B cell (primary cell): Measurements from ENCODE around the gene HMGB2.

Source experiments
- EZH2 ChIP-seq: IDR thresholded peaks from 2 replicates; pipeline ENCODE4 v1.6.1; 2012; ENCODE audit warnings: borderline replicate concordance, low read depth, mild to moderate bottlenecking, moderate library complexity, low read length; ENCODE audit not compliant: insufficient read depth, poor library complexity, severe bottlenecking
- TF ChIP-seq, protein P1 (sequence below): fragments of 200-600 bp; IDR thresholded peaks from one replicate; pipeline ENCODE4 v1.8.0; 2022; ENCODE audit warnings: antibody characterized with exemption, mild to moderate bottlenecking

DNA sequence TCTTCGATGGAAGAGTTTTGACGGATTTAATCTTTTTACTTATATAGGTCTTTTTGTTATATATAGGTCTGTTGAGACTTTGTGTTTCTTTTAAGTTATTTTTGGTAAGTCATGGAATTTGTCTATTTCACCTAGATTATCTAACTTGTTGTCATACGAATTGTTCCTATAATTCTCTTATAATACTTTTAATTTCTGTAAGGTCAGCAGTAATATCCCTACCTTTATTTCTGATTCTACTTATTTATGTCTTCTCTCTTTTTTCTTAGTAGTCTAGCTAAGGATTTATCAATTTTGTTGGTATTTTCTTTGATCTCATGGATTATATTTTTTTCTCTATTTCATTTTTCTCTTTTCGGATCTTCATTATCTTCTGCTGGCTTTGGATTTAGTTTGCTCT lies 48.2 kb upstream of the HMGB2 start:
- TF ChIP-seq, protein P1, sequence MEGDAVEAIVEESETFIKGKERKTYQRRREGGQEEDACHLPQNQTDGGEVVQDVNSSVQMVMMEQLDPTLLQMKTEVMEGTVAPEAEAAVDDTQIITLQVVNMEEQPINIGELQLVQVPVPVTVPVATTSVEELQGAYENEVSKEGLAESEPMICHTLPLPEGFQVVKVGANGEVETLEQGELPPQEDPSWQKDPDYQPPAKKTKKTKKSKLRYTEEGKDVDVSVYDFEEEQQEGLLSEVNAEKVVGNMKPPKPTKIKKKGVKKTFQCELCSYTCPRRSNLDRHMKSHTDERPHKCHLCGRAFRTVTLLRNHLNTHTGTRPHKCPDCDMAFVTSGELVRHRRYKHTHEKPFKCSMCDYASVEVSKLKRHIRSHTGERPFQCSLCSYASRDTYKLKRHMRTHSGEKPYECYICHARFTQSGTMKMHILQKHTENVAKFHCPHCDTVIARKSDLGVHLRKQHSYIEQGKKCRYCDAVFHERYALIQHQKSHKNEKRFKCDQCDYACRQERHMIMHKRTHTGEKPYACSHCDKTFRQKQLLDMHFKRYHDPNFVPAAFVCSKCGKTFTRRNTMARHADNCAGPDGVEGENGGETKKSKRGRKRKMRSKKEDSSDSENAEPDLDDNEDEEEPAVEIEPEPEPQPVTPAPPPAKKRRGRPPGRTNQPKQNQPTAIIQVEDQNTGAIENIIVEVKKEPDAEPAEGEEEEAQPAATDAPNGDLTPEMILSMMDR: no peak
- TF ChIP-seq EZH2: no peak
